GM12878 (cell line): ENCODE data around the gene MAMDC4. TPM values are rescaled to one million over a fixed set of nuclear protein-coding genes. Genes with fewer than 3 reads are reported as not detected.

Experiments
- ATF7 ChIP-seq: fragments of 450-650 bp; IDR thresholded peaks from 2 replicates; pipeline ENCODE4 v1.6.1; 2016; ENCODE audit warnings: low read depth, mild to moderate bottlenecking
- BMI1 ChIP-seq: fragments of 450-650 bp; IDR thresholded peaks from 2 replicates; pipeline ENCODE4 v1.6.1; 2016; ENCODE audit warnings: mild to moderate bottlenecking, moderate library complexity, borderline replicate concordance
- CBX5 ChIP-seq: sonication (generic); IDR thresholded peaks from 2 replicates; pipeline ENCODE4 v1.6.1; 2016; ENCODE audit warnings: low read depth, moderate library complexity, mild to moderate bottlenecking, inconsistent platforms
- CHD2 ChIP-seq: IDR thresholded peaks from 2 replicates; pipeline ENCODE4 v1.6.1; 2011; ENCODE audit warnings: low read depth, low read length, improper control_type of control experiment, borderline replicate concordance
- CREM ChIP-seq: IDR thresholded peaks from 2 replicates; pipeline ENCODE4 v1.6.1; 2014; ENCODE audit warnings: antibody characterized with exemption, low read depth
- EGR1 ChIP-seq, 2 experiments: IDR thresholded peaks; 1 replicate in 1 of 2; 2 replicates in 1 of 2; pipeline ENCODE4 v1.6.1; 2011 to 2012; ENCODE audit warnings: low read depth in 2 of 2, low read length in 2 of 2, borderline replicate concordance in 1 of 2, mild to moderate bottlenecking in 1 of 2, moderate library complexity in 1 of 2
- GABPA ChIP-seq: IDR thresholded peaks from 2 replicates; pipeline ENCODE4 v1.6.1; 2014; ENCODE audit warnings: antibody characterized with exemption, low read depth, mild to moderate bottlenecking, inconsistent platforms
- HDAC2 ChIP-seq: fragments of 200-600 bp; sonication (generic); IDR thresholded peaks from 2 replicates; pipeline ENCODE4 v1.6.1; 2017
- NFXL1 ChIP-seq: fragments of 450-650 bp; IDR thresholded peaks from 2 replicates; pipeline ENCODE4 v1.6.1; 2017; ENCODE audit warnings: antibody characterized with exemption, mild to moderate bottlenecking, borderline replicate concordance
- NFYA ChIP-seq: IDR thresholded peaks from 2 replicates; pipeline ENCODE4 v1.6.1; 2011; ENCODE audit warnings: low read depth, mild to moderate bottlenecking, low read length, improper control_type of control experiment, borderline replicate concordance
- NRF1 ChIP-seq: conservative IDR thresholded peaks from 2 replicates; pipeline ENCODE4 v1.6.1; 2011; ENCODE audit warnings: mild to moderate bottlenecking, low read depth, low read length, improper control_type of control experiment
- PAX5 ChIP-seq: IDR thresholded peaks from 2 replicates; pipeline ENCODE4 v1.6.1; 2011; ENCODE audit warnings: low read depth, low read length, borderline replicate concordance
- POLR2AphosphoS2 ChIP-seq: IDR thresholded peaks from 2 replicates; pipeline ENCODE4 v1.6.1; 2011; ENCODE audit warnings: low read depth, mild to moderate bottlenecking, low read length, improper control_type of control experiment, moderate library complexity
- RUNX3 ChIP-seq: IDR thresholded peaks from 2 replicates; pipeline ENCODE4 v1.6.1; 2012; ENCODE audit warnings: low read length, inconsistent platforms
- SMC3 ChIP-seq: IDR thresholded peaks from 2 replicates; pipeline ENCODE4 v1.6.1; 2011; ENCODE audit warnings: low read length, improper control_type of control experiment, borderline replicate concordance
- SREBF1 ChIP-seq: IDR thresholded peaks from 2 replicates; pipeline ENCODE4 v1.6.1; 2012; ENCODE audit warnings: mild to moderate bottlenecking, low read length
- STAT1 ChIP-seq: fragments of 450-650 bp; conservative IDR thresholded peaks from 2 replicates; pipeline ENCODE4 v1.6.1; 2014; ENCODE audit warnings: antibody characterized with exemption, mild to moderate bottlenecking
- STAT3 ChIP-seq: IDR thresholded peaks from 2 replicates; pipeline ENCODE4 v1.6.1; 2011; ENCODE audit warnings: low read depth, low read length, improper control_type of control experiment
- SUPT20H ChIP-seq: IDR thresholded peaks from 2 replicates; pipeline ENCODE4 v1.6.1; 2011; ENCODE audit warnings: low read depth, mild to moderate bottlenecking, low read length, moderate library complexity, borderline replicate concordance; ENCODE audit not compliant: control insufficient read depth
- TCF7 ChIP-seq: IDR thresholded peaks from 2 replicates; pipeline ENCODE4 v1.6.1; 2014; ENCODE audit warnings: antibody characterized with exemption, borderline replicate concordance
- YBX1 ChIP-seq: fragments of 450-650 bp; IDR thresholded peaks from 2 replicates; pipeline ENCODE4 v1.6.1; 2016; ENCODE audit warnings: antibody characterized with exemption
- ZBED1 ChIP-seq: IDR thresholded peaks from 2 replicates; pipeline ENCODE4 v1.6.1; 2016; ENCODE audit warnings: borderline replicate concordance
- polyA plus RNA-seq, 11 experiments: library from polyadenylated mRNA; depleted of rRNA in 4 of 11; unstranded in 6 of 11; stranded (reverse) in 5 of 11; fragments of >200 nt; fragmentation: Nextera tagmentation in 4 of 11; fragmentation: Illumina TruSeq in 1 of 11; extraction: Ambion mirVana in 4 of 11; extraction: Trizol in 1 of 11; gene quantifications; 1 replicate in 1 of 11; 2 replicates in 10 of 11; pipeline versions ENCODE4 v1.2.1 to v1.2.3, GENCODE V29; 2011 to 2016; ENCODE audit warnings: inconsistent platforms in 2 of 11, missing spikeins in 2 of 11, low read depth in 1 of 11
- total RNA-seq, 4 experiments: library from RNA; depleted of rRNA in 3 of 4; stranded (reverse); fragments of >200 nt in 3 of 4; fragmentation: Illumina TruSeq in 1 of 4; extraction: Trizol in 1 of 4; gene quantifications; 2 replicates each; pipeline versions ENCODE4 v1.2.1 to v1.2.3, GENCODE V29; 2013 to 2021
- TF ChIP-seq, protein P1 (sequence below): fragments of 450-650 bp; IDR thresholded peaks from 2 replicates; pipeline ENCODE4 v1.6.1; 2017; ENCODE audit warnings: mild to moderate bottlenecking, moderate library complexity
- TF ChIP-seq, protein P2 (sequence below): IDR thresholded peaks from 2 replicates; pipeline ENCODE4 v1.6.1; 2011; ENCODE audit warnings: low read depth, mild to moderate bottlenecking, low read length, moderate library complexity, borderline replicate concordance; ENCODE audit errors: extremely low read depth
- TF ChIP-seq, protein P3 (sequence below): fragments of 450-650 bp; IDR thresholded peaks from 2 replicates; pipeline ENCODE4 v1.6.1; 2017; ENCODE audit warnings: mild to moderate bottlenecking, moderate library complexity

Gene MAMDC4
- total and polyA plus RNA-seq, 10 of the 15 experiments (the other 5 are each of a cell fraction or from before 2014, with no cell fraction given): 0.22 to 5.7 (median 2.4) TPM; not detected in 1

DNA sequence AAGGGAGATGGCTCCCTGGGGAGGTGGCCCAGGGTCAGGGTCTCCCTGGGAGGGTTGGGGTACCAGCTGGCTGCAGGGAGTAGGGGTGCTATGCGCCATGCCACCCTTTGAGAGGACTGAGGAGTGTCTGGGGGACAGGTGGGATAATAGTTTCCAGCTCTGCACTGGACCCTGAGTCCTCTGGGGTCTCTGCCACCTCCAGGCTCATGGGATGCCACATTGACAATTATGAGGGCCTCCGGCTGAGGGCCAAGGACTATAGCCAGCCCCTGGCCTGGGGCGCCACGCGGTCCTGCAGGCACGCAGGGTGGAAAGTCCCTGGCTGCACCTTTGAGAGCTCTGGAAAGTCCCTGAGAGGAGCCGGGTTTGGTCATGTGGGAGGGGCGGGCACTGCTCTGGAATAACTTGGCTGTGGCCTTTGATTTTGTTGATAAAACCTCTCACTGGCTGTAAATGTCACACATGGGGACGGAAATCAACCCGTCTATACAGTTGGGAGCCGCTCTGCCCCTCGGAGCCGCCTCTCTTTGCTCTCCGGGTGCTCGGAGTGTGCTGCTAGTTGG lies 50.2 kb downstream of the MAMDC4 start (continued):
- TF ChIP-seq, protein P1, sequence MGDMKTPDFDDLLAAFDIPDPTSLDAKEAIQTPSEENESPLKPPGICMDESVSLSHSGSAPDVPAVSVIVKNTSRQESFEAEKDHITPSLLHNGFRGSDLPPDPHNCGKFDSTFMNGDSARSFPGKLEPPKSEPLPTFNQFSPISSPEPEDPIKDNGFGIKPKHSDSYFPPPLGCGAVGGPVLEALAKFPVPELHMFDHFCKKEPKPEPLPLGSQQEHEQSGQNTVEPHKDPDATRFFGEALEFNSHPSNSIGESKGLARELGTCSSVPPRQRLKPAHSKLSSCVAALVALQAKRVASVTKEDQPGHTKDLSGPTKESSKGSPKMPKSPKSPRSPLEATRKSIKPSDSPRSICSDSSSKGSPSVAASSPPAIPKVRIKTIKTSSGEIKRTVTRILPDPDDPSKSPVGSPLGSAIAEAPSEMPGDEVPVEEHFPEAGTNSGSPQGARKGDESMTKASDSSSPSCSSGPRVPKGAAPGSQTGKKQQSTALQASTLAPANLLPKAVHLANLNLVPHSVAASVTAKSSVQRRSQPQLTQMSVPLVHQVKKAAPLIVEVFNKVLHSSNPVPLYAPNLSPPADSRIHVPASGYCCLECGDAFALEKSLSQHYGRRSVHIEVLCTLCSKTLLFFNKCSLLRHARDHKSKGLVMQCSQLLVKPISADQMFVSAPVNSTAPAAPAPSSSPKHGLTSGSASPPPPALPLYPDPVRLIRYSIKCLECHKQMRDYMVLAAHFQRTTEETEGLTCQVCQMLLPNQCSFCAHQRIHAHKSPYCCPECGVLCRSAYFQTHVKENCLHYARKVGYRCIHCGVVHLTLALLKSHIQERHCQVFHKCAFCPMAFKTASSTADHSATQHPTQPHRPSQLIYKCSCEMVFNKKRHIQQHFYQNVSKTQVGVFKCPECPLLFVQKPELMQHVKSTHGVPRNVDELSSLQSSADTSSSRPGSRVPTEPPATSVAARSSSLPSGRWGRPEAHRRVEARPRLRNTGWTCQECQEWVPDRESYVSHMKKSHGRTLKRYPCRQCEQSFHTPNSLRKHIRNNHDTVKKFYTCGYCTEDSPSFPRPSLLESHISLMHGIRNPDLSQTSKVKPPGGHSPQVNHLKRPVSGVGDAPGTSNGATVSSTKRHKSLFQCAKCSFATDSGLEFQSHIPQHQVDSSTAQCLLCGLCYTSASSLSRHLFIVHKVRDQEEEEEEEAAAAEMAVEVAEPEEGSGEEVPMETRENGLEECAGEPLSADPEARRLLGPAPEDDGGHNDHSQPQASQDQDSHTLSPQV: peak; percentile 15; the same call in 1 of the 2 replicates
- TF ChIP-seq CHD2: 0 out of 2 replicates have a peak, but pooled peaks have one; percentile 36
- no peak for TF ChIP-seq BMI1
- no peak for TF ChIP-seq EGR1 (IDR thresholded peaks at IDR 0.05; ENCODE audit: borderline replicate concordance in 1 of 2, low read depth in 2 of 2, low read length in 2 of 2)
- no peak for TF ChIP-seq STAT1
- no peak for TF ChIP-seq TCF7
- TF ChIP-seq ZBED1: no peak
- TF ChIP-seq STAT3: no peak
- no peak for TF ChIP-seq NFYA
- TF ChIP-seq YBX1: no peak
- TF ChIP-seq, protein P2, sequence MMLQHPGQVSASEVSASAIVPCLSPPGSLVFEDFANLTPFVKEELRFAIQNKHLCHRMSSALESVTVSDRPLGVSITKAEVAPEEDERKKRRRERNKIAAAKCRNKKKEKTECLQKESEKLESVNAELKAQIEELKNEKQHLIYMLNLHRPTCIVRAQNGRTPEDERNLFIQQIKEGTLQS: no peak
- TF ChIP-seq HDAC2: no peak
- peak; percentile 53; the same call in 1 of the 2 replicates for TF ChIP-seq PAX5
- TF ChIP-seq POLR2AphosphoS2: no peak
- TF ChIP-seq NRF1: no peak
- no peak for TF ChIP-seq NFXL1
- TF ChIP-seq CREM: peak; percentile 41; the same call in 1 of the 2 replicates
- TF ChIP-seq RUNX3: peak; percentile 22
- peak; percentile 2; the same call in 1 of the 2 replicates for TF ChIP-seq SMC3
- TF ChIP-seq SUPT20H: no peak
- no peak for TF ChIP-seq ATF7
- TF ChIP-seq GABPA: no peak
- no peak for TF ChIP-seq CBX5
- TF ChIP-seq, protein P3, sequence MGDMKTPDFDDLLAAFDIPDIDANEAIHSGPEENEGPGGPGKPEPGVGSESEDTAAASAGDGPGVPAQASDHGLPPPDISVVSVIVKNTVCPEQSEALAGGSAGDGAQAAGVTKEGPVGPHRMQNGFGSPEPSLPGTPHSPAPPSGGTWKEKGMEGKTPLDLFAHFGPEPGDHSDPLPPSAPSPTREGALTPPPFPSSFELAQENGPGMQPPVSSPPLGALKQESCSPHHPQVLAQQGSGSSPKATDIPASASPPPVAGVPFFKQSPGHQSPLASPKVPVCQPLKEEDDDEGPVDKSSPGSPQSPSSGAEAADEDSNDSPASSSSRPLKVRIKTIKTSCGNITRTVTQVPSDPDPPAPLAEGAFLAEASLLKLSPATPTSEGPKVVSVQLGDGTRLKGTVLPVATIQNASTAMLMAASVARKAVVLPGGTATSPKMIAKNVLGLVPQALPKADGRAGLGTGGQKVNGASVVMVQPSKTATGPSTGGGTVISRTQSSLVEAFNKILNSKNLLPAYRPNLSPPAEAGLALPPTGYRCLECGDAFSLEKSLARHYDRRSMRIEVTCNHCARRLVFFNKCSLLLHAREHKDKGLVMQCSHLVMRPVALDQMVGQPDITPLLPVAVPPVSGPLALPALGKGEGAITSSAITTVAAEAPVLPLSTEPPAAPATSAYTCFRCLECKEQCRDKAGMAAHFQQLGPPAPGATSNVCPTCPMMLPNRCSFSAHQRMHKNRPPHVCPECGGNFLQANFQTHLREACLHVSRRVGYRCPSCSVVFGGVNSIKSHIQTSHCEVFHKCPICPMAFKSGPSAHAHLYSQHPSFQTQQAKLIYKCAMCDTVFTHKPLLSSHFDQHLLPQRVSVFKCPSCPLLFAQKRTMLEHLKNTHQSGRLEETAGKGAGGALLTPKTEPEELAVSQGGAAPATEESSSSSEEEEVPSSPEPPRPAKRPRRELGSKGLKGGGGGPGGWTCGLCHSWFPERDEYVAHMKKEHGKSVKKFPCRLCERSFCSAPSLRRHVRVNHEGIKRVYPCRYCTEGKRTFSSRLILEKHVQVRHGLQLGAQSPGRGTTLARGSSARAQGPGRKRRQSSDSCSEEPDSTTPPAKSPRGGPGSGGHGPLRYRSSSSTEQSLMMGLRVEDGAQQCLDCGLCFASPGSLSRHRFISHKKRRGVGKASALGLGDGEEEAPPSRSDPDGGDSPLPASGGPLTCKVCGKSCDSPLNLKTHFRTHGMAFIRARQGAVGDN: peak; percentile 96
- TF ChIP-seq SREBF1: no peak
